ENCODE results near the gene XXYLT1. TPM values are rescaled to one million over a fixed set of nuclear protein-coding genes. Genes with fewer than 3 reads are reported as not detected.

The XXYLT1 gene
- total RNA-seq, 2 donors from 2014 or later: 1.3 to 4.2 TPM

- H3K9me3 ChIP-seq: no peaks in the 10 kb centered on the region
- H3K27ac ChIP-seq: no peak overlapping the region
- WGBS, 2 donors: 82 to 87% methylated on average over 7 of the region's 7 CpGs
- no peaks in the 10 kb centered on the region for H3K36me3 ChIP-seq (replicated peaks in 1 of 2; ENCODE audit: insufficient read depth in 1 of 2, low read depth in 2 of 2)
- no peaks in the 10 kb centered on the region for H3K27me3 ChIP-seq
- no peak overlapping the region for H3K4me3 ChIP-seq
- DNase-seq: no peak
- ATAC-seq: no peak
- intact Hi-C loops (cut with DNase I): no loop called here
- TF ChIP-seq, protein P1, sequence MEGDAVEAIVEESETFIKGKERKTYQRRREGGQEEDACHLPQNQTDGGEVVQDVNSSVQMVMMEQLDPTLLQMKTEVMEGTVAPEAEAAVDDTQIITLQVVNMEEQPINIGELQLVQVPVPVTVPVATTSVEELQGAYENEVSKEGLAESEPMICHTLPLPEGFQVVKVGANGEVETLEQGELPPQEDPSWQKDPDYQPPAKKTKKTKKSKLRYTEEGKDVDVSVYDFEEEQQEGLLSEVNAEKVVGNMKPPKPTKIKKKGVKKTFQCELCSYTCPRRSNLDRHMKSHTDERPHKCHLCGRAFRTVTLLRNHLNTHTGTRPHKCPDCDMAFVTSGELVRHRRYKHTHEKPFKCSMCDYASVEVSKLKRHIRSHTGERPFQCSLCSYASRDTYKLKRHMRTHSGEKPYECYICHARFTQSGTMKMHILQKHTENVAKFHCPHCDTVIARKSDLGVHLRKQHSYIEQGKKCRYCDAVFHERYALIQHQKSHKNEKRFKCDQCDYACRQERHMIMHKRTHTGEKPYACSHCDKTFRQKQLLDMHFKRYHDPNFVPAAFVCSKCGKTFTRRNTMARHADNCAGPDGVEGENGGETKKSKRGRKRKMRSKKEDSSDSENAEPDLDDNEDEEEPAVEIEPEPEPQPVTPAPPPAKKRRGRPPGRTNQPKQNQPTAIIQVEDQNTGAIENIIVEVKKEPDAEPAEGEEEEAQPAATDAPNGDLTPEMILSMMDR (IDR thresholded peaks at IDR 0.05): no peak
- no peak for TF ChIP-seq POLR2A (IDR thresholded peaks at IDR 0.05)
- H3K4me1 ChIP-seq: no peaks in the 10 kb centered on the region
Measured at GRCh38 chr3:195128255-195129071, 142.5 kb downstream of the XXYLT1 start.

DNA sequence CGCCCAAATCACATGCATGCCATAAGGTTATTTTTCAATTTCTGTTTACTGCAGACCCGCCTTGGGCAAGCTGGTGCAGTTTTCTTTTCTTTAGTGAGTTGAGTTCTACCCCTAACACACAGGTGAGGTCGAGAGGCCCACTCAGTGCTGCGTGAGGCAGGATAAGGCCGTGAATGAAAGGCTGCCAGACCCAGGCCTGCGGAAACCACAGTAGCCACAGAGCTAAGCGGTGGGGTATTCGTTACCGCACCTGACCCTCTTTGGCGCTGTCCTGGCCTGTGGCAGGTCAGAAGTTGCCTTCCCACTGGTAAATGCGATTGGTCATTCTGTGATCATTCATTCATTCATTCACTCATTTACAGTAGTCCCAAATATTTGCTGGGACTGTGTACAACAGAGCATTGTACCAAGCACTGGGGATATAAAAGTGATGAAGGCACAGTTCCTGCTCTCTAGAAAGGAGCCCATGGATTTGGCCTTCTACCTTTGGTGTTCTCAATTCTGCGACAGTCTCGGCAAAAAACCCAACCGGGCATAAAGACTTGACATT is 144.8 kb downstream of the XXYLT1 start:
- 84 to 95% methylated on average over 9 to 14 of the region's 14 CpGs for WGBS, 2 donors
- no peak for DNase-seq
- no peaks in the 10 kb centered on the region for H3K9me3 ChIP-seq
- no peaks in the 10 kb centered on the region for H3K27me3 ChIP-seq
- ATAC-seq: no peak
- TF ChIP-seq, protein P1 (IDR thresholded peaks at IDR 0.05): no peak
- no peak for TF ChIP-seq POLR2A (IDR thresholded peaks at IDR 0.05)
- no peak overlapping the region for H3K4me3 ChIP-seq
- intact Hi-C loops (cut with DNase I): no loop called here
- no peaks in the 10 kb centered on the region for H3K4me1 ChIP-seq
- no peaks in the 10 kb centered on the region for H3K36me3 ChIP-seq (replicated peaks in 1 of 2; ENCODE audit: insufficient read depth in 1 of 2, low read depth in 2 of 2)
- H3K27ac ChIP-seq: no peak overlapping the region

DNA sequence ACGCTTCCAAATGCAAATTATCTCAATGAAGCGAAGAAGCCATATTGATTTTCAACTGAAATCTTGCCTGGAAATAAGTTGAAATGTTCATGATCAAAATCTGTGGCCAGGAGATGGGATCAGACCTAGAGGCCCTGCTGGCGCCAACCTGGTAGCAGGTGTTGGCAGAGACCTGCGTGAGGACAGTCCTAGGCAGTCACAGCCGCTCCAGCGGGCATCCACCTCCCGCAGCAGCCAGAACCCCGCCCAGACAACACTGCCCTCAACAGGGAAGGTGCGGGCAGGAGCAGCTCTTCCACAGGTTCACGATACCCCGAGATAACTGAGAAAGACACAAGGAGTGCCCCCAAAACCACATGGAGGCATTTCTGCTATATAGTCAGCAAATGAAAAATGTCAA is 145.3 kb downstream of the XXYLT1 start:
- intact Hi-C loops (cut with DNase I): no loop called here
- no peaks in the 10 kb centered on the region for H3K27me3 ChIP-seq
- DNase-seq: no peak
- no peaks in the 10 kb centered on the region for H3K9me3 ChIP-seq
- 89 to 92% methylated on average over 3 to 11 of the region's 11 CpGs for WGBS, 2 donors
- H3K36me3 ChIP-seq (replicated peaks in 1 of 2; ENCODE audit: insufficient read depth in 1 of 2, low read depth in 2 of 2): no peaks in the 10 kb centered on the region
- no peaks in the 10 kb centered on the region for H3K4me1 ChIP-seq
- H3K4me3 ChIP-seq: no peak overlapping the region
- H3K27ac ChIP-seq: no peak overlapping the region
- TF ChIP-seq, protein P1 (IDR thresholded peaks at IDR 0.05): no peak
- no peak for TF ChIP-seq POLR2A (IDR thresholded peaks at IDR 0.05)
- no peak for ATAC-seq

DNA sequence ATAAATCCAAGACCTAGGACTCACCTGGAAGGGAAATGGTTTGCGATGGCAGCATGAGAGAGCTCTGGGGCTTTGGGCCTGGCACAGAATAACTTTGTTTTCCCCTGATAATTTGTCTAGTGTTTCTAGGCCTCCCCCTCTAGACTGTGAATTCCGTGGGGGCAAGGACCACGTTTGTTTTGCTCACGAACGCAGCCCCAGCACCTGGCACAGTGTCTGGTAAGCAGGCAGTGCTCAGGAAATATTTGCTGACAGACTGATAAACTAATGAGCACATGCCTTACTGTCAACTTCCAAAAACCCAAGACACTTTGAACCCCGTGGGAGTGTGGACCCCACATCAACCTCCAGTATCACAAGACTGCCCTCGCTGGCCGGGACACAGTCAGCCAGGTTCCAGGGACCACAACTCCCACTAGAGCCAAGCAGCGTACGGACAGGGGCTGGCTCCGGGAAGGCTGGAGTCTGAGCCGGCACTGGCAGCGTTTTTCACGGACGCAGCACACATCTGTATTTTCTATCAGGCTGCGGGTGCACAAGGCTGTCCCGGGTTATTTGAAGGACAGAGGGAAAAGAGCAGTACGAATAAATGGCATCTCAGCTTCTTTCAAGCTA is 146.5 kb downstream of the XXYLT1 start:
- no peaks in the 10 kb centered on the region for H3K9me3 ChIP-seq
- no peak for ATAC-seq
- intact Hi-C loops (cut with DNase I): no loop called here
- TF ChIP-seq, protein P1 (IDR thresholded peaks at IDR 0.05): no peak
- no peak for TF ChIP-seq POLR2A (IDR thresholded peaks at IDR 0.05)
- no peaks in the 10 kb centered on the region for H3K27me3 ChIP-seq
- no peak overlapping the region for H3K4me3 ChIP-seq
- no peak for DNase-seq
- no peaks in the 10 kb centered on the region for H3K36me3 ChIP-seq (replicated peaks in 1 of 2; ENCODE audit: insufficient read depth in 1 of 2, low read depth in 2 of 2)
- no peaks in the 10 kb centered on the region for H3K4me1 ChIP-seq
- H3K27ac ChIP-seq: no peak overlapping the region
- WGBS, 2 donors: 73 to 83% methylated on average over 12 to 18 of the region's 18 CpGs
